ENCODE results near the gene MAPKAPK5.
"Not testable (repeated sequence)": the region's sequence is repeated elsewhere in the genome, so short reads cannot be mapped to it uniquely, and the experiment has no call there.

MAPKAPK5 gene

GRCh38 chr12:111828338-111828979, 13.6 kb upstream of the MAPKAPK5 start:
- no peak for DNase-seq

GRCh38 chr12:111829635-111830034, 12.4 kb upstream of the MAPKAPK5 start:
- not testable (repeated sequence) for DNase-seq

GRCh38 chr12:111834740-111835386, 7.2 kb upstream of the MAPKAPK5 start:
- not testable (repeated sequence) for DNase-seq

GRCh38 chr12:111835531-111836181, 6.4 kb upstream of the MAPKAPK5 start:
- DNase-seq, result not testable (repeated sequence)

- DNase-seq, result no peak
These were observed 3.7 kb upstream of the MAPKAPK5 start for GRCh38 chr12:111838353-111838752.

DNA sequence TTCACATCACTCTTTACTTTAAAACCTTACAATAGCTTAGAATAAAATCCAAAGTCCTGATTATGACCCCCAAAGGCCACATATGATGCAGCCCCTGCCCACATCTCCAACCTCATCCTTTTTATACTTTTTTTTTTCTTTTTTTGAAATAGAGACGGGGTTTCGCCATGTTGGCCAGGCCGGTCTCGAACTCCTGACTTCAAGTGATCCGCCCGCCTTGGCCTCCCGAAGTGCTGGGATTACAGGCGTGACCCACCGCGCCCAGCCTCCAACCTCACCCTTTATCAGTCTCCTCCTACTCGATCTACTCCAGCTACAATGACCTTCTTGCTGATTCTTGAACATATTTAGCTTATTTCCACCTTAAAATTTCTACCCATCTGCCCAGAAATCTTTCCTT, 1.2 kb upstream of the MAPKAPK5 start:
- no peak for DNase-seq

GRCh38 chr12:111841236-111841749, 735 bp upstream of the MAPKAPK5 start:
- DNase-seq, result no peak

DNA sequence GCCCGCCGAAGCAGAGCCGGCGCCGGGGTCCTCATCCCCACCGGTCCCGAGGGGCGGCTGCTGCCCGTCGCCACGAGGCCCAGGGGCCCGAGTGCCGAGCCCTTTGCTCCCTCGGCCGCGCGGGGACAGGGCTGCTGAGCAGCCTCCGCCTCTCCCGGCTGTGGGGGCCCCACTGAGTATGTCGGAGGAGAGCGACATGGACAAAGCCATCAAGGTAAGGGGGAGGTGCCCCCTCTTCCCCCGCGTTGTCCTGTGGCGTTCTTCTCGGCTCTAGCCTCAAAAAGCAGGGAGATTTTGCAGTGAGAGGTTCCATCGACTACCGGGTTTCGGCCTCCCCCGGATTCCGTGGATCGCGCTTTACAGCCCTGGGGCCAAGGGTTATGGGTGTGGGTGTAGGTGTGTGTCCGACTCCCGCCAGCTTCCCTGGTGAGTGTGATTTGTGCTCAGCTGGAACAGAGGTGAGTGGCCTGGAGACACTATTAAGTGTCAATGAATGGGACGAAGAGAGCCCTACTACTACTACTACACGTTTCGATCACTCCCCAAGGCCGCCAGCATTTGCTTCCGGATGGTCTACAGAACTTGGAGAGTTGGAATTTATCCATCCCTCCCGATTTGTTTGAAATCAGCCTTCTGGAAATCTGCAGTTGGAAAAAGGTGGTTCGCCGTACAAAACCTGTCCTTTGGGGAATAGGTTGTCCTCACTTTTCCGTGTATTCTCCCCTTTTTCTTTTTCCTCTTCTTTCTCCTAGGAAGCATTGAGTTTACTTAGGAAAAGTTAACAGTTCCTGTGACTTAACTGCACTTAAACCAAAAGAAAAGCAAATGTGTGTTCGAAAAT, 748 bp downstream of the MAPKAPK5 start:
- peak; percentile 15 for DNase-seq

DNA sequence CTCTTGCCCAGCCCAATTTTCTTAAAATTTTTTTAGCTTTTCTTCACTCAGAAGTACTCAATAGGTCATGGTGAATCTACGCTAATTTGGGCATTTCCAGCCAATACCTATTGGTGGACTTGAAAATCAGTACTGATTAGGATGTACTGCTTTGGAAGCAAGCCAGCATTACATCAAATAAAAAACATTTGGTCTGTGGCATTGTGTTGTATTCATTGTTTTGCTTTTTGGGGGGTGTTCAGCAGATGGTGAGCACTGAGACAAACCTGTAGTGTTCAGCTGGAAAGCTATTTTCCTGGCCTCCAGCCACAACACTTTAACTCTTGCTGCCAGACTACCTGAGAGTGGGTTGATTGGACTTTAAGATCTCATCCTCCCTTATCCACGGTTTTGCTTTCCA, 4.0 kb downstream of the MAPKAPK5 start:
- no peak for DNase-seq

DNA sequence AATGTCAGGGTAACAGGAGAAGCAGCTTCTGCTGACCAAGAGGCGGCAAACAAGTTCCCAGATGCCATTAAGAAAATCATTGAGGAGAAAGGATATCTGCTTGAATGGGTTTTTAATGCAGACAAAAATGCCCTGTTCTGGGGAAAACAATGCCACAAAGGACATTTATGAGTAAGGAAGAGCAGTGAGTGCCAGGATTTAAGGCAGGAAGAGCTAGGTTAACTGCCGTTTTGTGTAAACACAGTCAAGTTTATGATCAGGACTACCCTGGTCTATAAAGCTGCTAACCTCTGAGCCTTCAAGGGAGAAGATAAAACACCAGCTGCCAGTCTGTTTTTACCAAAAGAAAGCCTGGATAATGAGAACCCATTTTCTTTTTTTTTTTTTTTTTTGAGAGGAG, 8.5 kb downstream of the MAPKAPK5 start:
- no peak for DNase-seq

- no peak for DNase-seq
These were observed 16.2 kb downstream of the MAPKAPK5 start for GRCh38 chr12:111858186-111858585.

GRCh38 chr12:111858778-111859177, 16.8 kb downstream of the MAPKAPK5 start:
- no peak for DNase-seq

GRCh38 chr12:111864913-111865312, 22.9 kb downstream of the MAPKAPK5 start:
- no peak for DNase-seq

DNA sequence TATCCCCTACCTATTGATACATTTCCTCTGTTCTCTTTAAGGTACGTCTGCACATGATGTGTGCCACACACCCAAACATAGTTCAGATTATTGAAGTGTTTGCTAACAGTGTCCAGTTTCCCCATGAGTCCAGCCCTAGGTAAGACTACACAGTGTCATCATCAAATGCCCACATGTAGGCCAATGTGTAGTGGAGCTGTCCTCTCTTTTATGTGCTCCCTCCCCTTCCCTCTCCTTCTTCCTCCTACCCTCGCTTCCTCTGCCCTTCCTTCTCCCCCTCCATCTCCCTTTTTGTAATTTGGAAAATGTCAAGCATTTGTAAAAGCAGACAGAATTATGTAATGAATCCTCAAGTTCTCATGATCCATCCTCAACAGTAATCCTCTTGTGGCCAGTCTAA, 25.5 kb downstream of the MAPKAPK5 start:
- no peak for DNase-seq

DNA sequence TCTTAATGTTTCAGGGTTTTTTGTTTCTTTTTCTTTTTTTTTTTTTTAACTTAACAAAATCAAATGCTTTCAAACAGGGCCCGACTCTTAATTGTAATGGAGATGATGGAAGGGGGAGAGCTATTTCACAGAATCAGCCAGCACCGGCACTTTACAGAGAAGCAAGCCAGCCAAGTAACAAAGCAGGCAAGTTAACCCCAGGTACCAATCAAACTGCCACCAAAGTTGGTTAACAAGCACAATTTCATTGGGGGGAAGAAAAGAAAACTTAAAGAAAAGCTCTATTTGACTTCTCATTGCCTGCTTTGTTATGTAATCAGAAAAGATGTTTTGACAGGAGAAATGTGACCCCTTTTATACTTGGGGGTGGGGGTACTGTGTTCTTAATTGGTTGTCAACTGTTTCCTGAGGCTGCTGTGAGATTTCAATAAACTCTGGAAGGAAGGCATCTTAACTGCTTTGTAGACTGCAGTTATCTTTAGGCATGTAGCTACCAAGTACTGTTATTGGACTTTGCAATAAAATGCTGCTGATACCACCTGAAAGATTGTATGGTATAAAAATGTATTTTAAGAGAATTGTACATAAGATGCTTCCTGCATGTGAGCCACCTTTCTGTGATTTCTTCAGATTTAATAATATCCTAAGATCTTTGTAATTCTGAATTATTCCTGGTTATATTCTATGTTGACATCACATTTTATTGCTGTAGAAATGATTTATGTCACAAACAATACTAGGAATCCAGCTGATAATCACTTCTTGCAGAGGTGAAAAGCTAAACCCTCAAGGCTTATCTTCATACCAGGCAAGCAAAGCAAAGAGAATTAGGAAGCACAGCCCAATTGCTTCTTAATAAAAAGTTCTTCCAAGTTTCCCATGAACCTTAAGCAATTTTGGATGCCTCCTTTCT, 26.9 kb downstream of the MAPKAPK5 start:
- DNase-seq, result no peak

DNA sequence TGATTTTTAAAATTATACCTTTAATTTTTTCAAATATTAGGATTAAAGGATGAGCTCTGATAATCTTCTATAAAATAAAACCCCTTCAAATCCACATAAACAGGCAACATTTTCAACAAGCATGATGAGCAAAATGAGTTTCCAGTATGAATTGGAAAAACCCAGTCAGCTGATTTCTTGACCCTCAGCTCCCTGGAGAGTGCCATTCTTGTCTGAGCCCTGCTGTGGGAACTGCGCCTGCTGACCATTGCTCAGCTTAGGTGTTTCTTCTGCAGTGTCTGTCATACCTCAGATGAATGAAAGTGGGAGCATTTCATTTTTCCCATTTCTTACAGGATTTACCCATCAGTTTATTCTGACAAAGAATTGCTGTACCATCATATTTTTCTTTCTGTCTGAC, 27.6 kb downstream of the MAPKAPK5 start:
- no peak for DNase-seq

GRCh38 chr12:111870216-111870615, 28.2 kb downstream of the MAPKAPK5 start:
- DNase-seq, result no peak

DNA sequence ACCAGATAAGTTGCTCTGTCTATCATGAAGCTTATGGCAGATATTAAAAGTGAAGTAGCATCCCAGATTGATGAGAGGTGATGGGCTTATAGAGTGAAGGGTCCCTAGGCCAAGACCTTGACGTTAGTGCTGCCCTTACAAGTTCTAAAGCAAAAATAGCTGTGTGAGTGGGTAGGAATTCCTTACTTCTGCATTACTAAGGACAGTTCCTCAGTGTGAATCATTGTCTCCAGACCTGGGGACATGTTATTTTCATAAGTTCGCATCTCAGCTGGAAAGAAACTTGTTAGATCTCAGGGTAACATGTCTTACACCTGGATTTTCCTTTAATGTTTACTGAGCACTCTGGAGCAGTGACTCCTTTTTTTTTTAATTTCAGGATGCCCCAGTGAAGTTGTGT, 28.7 kb downstream of the MAPKAPK5 start:
- DNase-seq, result no peak

DNA sequence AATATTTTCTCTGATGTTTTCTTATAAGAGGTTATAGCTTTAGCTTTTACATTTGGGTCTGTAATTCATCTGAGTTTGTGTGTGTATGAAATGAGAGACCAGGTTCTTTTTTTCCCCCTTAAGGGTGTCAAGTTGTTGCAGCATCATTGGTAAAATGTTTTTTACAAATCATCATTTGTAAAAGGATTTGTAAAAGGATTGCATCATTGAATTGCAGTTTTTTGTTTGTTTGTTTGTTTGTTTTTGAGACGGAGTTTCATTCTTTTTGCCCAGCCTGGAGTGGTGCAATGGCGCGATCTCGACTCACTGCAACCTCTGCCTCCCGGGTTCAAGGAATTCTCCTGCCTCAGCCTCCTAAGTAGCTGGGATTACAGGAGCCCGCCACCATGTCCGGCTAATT, 31.1 kb downstream of the MAPKAPK5 start:
- DNase-seq, result no peak

- DNase-seq, result no peak
These were observed 39.7 kb downstream of the MAPKAPK5 start for GRCh38 chr12:111881716-111882115.

- no peak for DNase-seq
These were observed 44.9 kb downstream of the MAPKAPK5 start for GRCh38 chr12:111886662-111887545.

All from activated CD4-positive, alpha-beta T cell treated with anti-CD3 and anti-CD28 coated beads, Interleukin-2, amount 50 U/mL, for 16 hours (primary cell).